Choroid plexus epithelial cell (primary cell): Measurements from ENCODE around the gene PHF14.

Experiments used
- DNase-seq: peaks from one replicate; pipeline ENCODE4 v3.0.0-alpha.2; 2010; ENCODE audit warnings: low read depth
- H3K4me3 ChIP-seq: 2 replicates; pipeline ENCODE4 v1.5.1; 2011; ENCODE audit warnings: low read depth, mild to moderate bottlenecking, control low read depth, low read length, moderate library complexity
- CTCF ChIP-seq: conservative IDR thresholded peaks from 2 replicates; pipeline ENCODE4 v1.5.1; 2011; ENCODE audit warnings: low read depth, mild to moderate bottlenecking, control low read depth, inconsistent platforms, low read length, moderate library complexity

PHF14 gene

GRCh38 chr7:11166051-11166450 is 192.4 kb downstream of the PHF14 start:
- TF ChIP-seq CTCF: no peak
- no peak overlapping the region for H3K4me3 ChIP-seq
- no peak for DNase-seq

DNA sequence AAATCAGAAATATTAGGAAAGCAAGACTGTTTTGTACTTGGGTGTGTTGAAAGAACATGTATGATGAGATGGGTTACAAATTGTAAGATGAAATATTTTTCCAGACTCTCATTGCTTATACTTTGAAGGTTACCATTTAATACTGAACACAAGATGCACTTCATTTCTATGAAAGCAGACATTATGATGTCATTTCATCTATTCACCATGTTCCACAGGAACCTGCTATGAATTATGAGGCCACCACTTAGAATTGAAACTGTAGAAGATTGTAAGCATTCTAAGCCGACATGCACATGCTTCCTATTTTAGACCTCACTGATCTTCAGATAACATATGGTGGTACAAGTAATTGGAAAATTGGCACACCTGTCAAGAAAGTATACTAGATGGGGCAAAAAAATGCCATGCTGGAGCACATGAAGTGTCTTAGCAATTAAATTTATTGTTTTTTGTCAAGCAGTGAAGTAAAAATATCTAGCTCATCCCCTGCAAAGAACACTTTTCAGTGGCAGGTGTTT is 195.0 kb downstream of the PHF14 start:
- no peak for TF ChIP-seq CTCF
- no peak overlapping the region for H3K4me3 ChIP-seq
- no peak for DNase-seq

GRCh38 chr7:11170175-11170574 is 196.5 kb downstream of the PHF14 start:
- DNase-seq: no peak
- H3K4me3 ChIP-seq: no peak overlapping the region
- TF ChIP-seq CTCF: no peak

DNA sequence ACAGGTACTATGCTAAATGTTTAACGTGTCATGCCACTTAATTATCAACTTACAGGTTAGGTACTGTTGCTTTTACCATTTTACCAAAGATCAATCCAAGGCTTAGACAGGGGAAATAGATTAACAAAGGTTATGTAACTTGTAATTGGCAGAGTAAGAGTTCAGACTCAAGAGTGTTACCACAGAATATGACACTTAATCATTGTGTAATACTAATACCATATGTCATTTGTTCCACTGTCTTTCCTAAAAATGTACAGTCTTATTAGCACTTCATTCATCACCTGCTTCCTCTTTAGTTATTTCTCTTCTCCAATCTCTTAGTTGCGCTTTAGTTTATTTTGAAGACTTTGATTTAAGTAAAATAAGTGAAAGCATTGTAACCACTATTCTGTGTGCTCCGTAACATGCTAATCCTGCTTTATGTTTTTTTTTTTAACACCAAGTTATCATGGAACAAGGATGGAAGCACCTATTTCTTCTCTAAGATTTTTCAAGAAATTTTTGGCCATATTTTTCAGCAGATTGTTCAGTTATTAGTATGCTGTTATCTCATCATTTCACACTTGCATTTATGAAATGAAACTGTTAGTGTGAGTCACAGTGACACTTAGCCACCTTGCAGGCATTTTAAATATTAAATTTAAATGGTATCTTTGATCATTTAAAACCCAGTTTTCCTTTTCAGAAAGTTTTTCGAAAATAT is 197.3 kb downstream of the PHF14 start:
- H3K4me3 ChIP-seq: no peak overlapping the region
- DNase-seq: no peak
- no peak for TF ChIP-seq CTCF

- TF ChIP-seq CTCF: no peak
- no peak overlapping the region for H3K4me3 ChIP-seq
- DNase-seq: no peak
Observed at GRCh38 chr7:11171569-11172192, 198.0 kb downstream of the PHF14 start.

- DNase-seq: no peak
- no peak for TF ChIP-seq CTCF
Observed at GRCh38 chr7:11172835-11173234, 199.2 kb downstream of the PHF14 start.

DNA sequence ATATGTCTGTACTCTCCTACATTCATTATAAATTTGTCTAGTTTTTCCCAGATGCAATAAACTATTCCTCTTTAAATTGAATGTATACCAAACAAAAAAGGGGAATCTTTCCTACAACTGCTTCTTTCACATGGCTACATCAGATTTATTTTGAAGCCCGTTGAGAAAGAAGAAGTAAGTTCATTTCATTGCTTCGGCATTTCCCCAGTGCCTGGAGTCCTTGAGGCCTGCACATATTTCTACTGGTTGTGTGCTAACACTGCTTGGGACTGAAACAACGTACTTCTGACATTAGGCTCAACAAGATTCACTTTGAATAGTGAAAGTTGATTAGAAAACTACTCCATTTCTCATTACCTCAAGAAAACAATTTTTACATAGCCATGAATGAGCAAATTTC is 201.7 kb downstream of the PHF14 start:
- DNase-seq: no peak
- TF ChIP-seq CTCF: no peak
- H3K4me3 ChIP-seq: no peak overlapping the region

More at GRCh38 chr7:11172835-11173234, 199.2 kb downstream of the PHF14 start:
- H3K4me3 ChIP-seq: no peak overlapping the region
